Stimulated activated effector memory CD8-positive, alpha-beta T cell treated with anti-CD3 and anti-CD28 coated beads, Interleukin-12 subunit alpha, Interleukin-12 subunit beta, amount 100 ng/mL, for 72 hours (primary cell): ENCODE results near the gene ENG.

Experiments used
- ATAC-seq: fragments of 150-1000 bp; cut with Tn5 transposase; 2 replicates; pipeline ENCODE4 v1.10.0; 2021
- DNase-seq, 2 donors: peaks; one replicate each; pipeline ENCODE4 v3.0.0; 2021 to 2022; ENCODE audit warnings: low spot score in 2 of 2
- H3K27ac Mint-ChIP-seq: one replicate; pipeline ENCODE4 v1.8.0; 2022; ENCODE audit warnings: mild to moderate bottlenecking, mixed read lengths
- H3K36me3 Mint-ChIP-seq: one replicate; pipeline ENCODE4 v1.8.0; 2022; ENCODE audit warnings: mild to moderate bottlenecking, mixed read lengths
- H3K4me1 Mint-ChIP-seq: one replicate; pipeline ENCODE4 v1.8.0; 2022; ENCODE audit warnings: mixed read lengths
- H3K4me3 Mint-ChIP-seq: one replicate; pipeline ENCODE4 v1.8.0; 2022; ENCODE audit warnings: mild to moderate bottlenecking, mixed read lengths
- H3K9me3 Mint-ChIP-seq: one replicate; pipeline ENCODE4 v1.8.0; 2022; ENCODE audit warnings: mixed read lengths

Gene ENG

GRCh38 chr9:127776195-127776923 lies 78.1 kb downstream of the ENG start:
- Mint-ChIP-seq H3K4me1 (peaks cover 51% of the 10 kb centered on the region), H3K4me3 (peak overlapping the region; percentile 93), H3K9me3 (no peaks in the 10 kb centered on the region), H3K36me3 (peaks cover 69% of the 10 kb centered on the region), H3K27ac (peak overlapping the region; percentile 99)
- DNase-seq (peak; percentile 54 to 84), ATAC-seq (peak; percentile 62)

- DNase-seq, result no peak
- H3K9me3 Mint-ChIP-seq, result no peaks in the 10 kb centered on the region
- peaks cover 89% of the 10 kb centered on the region for H3K36me3 Mint-ChIP-seq
- peaks cover 57% of the 10 kb centered on the region for H3K4me1 Mint-ChIP-seq
- ATAC-seq, result no peak
- peak overlapping the region; percentile 28 for H3K4me3 Mint-ChIP-seq
- H3K27ac Mint-ChIP-seq, result peak overlapping the region; percentile 85
Measured at GRCh38 chr9:127773981-127774380, 80.5 kb downstream of the ENG start.

- Mint-ChIP-seq H3K27ac (peak overlapping the region; percentile 85), H3K9me3 (no peaks in the 10 kb centered on the region), H3K4me3 (no peak overlapping the region), H3K36me3 (peaks cover 91% of the 10 kb centered on the region), H3K4me1 (peaks cover 59% of the 10 kb centered on the region)
- no peak for ATAC-seq
- no peak for DNase-seq
Measured at GRCh38 chr9:127773272-127773671, 81.2 kb downstream of the ENG start.

DNA sequence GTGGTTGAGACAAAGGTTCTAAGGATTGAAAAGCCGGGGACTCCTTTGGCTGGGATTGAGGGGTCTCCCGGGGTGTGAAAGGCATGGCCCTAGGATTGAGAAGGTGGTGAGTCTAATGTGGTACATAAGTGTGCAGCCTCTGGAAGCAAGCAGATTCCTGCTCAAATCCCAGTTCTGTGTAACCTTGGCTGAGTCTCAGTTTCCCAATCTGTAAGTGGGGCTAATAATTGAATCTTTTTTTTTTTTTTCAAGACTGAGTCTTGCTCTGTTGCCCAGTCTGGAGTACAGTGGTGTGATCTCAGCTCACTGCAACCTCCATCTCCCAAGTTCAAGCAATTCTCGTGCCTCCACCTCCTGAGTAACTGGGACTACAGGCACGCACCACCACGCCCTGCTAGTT lies 81.9 kb downstream of the ENG start:
- DNase-seq (no peak), ATAC-seq (no peak)
- Mint-ChIP-seq H3K4me1 (peaks cover 59% of the 10 kb centered on the region), H3K9me3 (no peaks in the 10 kb centered on the region), H3K4me3 (no peak overlapping the region), H3K36me3 (peaks cover 86% of the 10 kb centered on the region), H3K27ac (no peak overlapping the region)

- no peak for ATAC-seq
Measured at GRCh38 chr9:127771570-127772189, 82.8 kb downstream of the ENG start.

DNA sequence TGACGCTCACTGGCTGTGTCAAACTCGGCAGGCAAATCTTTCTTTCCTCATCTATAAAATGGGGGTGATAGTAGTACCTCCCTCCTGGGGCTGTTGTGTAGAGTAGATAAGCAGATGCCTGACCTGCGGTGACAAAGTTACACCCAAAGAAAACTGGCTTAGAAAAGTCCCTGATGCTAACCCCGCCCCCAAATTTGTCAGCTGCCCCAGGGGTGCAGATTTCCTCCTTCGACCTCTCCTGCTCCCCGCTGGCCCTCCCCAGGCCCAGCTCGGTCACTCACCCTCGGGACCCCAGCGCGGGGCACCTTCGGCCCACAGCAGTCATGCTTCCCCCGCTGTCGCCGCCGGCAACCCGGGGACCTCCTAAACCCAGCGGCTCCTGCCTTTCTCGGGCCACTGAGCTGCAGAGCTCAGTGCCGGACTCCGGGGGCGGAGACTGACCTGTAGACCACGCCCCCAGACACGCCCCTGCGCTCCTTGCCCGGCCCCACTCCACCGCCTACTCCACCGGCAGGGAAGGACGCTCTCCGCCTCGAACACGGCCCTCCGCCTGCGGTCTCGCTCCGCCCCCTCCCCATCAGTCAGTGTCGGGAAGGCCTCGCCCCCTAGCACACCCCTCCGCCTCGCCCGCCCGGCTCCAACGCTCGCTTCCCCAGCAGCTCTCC lies 83.4 kb downstream of the ENG start:
- Mint-ChIP-seq H3K36me3 (peaks cover 86% of the 10 kb centered on the region), H3K9me3 (no peaks in the 10 kb centered on the region), H3K4me3 (peak overlapping the region; percentile 84), H3K4me1 (peaks cover 64% of the 10 kb centered on the region), H3K27ac (peak overlapping the region; percentile 97)
- DNase-seq, result peak; percentile 97 to 99
- peak; percentile 94 for ATAC-seq

More at GRCh38 chr9:127771570-127772189, 82.8 kb downstream of the ENG start:
- no peaks in the 10 kb centered on the region for H3K9me3 Mint-ChIP-seq
- peaks cover 64% of the 10 kb centered on the region for H3K4me1 Mint-ChIP-seq
- peak overlapping the region; percentile 84 for H3K4me3 Mint-ChIP-seq
- no peak for DNase-seq
- peak overlapping the region; percentile 97 for H3K27ac Mint-ChIP-seq
- peaks cover 86% of the 10 kb centered on the region for H3K36me3 Mint-ChIP-seq

GRCh38 chr9:127770583-127770904 lies 83.9 kb downstream of the ENG start:
- H3K36me3 Mint-ChIP-seq, result peaks cover 90% of the 10 kb centered on the region
- no peak for DNase-seq
- no peaks in the 10 kb centered on the region for H3K9me3 Mint-ChIP-seq
- peak overlapping the region; percentile 84 for H3K4me3 Mint-ChIP-seq
- peaks cover 68% of the 10 kb centered on the region for H3K4me1 Mint-ChIP-seq
- ATAC-seq, result no peak
- H3K27ac Mint-ChIP-seq, result peak overlapping the region; percentile 97

GRCh38 chr9:127769929-127770582 lies 84.4 kb downstream of the ENG start:
- Mint-ChIP-seq H3K9me3 (no peaks in the 10 kb centered on the region), H3K36me3 (peaks cover 92% of the 10 kb centered on the region), H3K27ac (peak overlapping the region; percentile 97), H3K4me1 (peaks cover 73% of the 10 kb centered on the region), H3K4me3 (peak overlapping the region; percentile 84)
- DNase-seq (no peak), ATAC-seq (no peak)

GRCh38 chr9:127769101-127769500 lies 85.4 kb downstream of the ENG start:
- ATAC-seq, result no peak
- Mint-ChIP-seq H3K4me3 (peak overlapping the region; percentile 73), H3K9me3 (no peaks in the 10 kb centered on the region), H3K4me1 (peaks cover 74% of the 10 kb centered on the region), H3K36me3 (peaks cover 91% of the 10 kb centered on the region), H3K27ac (peak overlapping the region; percentile 97)
- no peak for DNase-seq

DNA sequence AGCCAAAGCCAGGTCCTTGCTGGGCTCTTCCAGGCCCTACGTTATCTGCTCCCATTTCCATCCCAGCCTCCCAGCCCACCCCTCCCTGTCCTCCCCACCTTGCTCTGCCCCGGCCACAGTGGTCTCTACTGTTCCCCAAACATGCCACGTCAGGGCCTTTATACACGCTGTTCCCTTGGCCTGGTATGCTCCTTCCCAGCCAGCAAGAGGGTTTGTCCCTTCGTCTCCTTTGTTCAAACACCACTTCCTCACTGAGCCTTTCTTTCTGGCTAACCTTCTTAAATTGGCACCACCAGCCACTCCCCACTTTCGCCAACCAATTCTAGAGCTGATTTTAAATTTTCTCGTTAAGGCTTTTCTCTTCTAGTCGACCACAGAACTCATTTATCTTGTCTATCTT lies 85.8 kb downstream of the ENG start:
- DNase-seq, result no peak
- Mint-ChIP-seq H3K4me1 (peaks cover 74% of the 10 kb centered on the region), H3K36me3 (peaks cover 91% of the 10 kb centered on the region), H3K4me3 (peak overlapping the region; percentile 73), H3K9me3 (no peaks in the 10 kb centered on the region), H3K27ac (peak overlapping the region; percentile 97)
- no peak for ATAC-seq

- Mint-ChIP-seq H3K36me3 (peaks cover 91% of the 10 kb centered on the region), H3K4me1 (peaks cover 81% of the 10 kb centered on the region), H3K27ac (peak overlapping the region; percentile 97), H3K9me3 (no peaks in the 10 kb centered on the region), H3K4me3 (peak overlapping the region; percentile 73)
- no peak for DNase-seq
- ATAC-seq, result no peak
Measured at GRCh38 chr9:127767909-127768331, 86.5 kb downstream of the ENG start.

DNA sequence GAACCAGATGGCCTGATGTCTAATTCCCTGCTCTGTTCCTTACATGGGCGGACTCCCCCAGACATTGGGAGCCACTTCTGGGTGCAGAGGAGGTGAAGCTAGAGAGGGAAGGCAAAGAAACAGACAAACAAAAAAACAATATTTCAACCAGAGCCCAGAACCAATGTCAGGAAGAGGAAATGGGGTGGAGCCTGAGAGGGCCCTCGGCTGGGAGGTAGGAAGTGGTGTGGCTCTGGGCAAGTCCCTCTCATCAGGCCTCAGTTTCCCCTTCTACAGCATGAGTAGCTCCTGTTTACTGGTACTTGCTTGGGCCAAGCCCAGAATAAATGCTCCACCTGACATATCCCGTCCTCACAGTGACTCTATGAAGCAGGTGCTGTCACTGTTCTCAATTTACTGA lies 87.0 kb downstream of the ENG start:
- H3K4me3 Mint-ChIP-seq, result peak overlapping the region; percentile 73
- H3K9me3 Mint-ChIP-seq, result no peaks in the 10 kb centered on the region
- peak overlapping the region; percentile 97 for H3K27ac Mint-ChIP-seq
- DNase-seq (no peak), ATAC-seq (no peak)
- H3K36me3 Mint-ChIP-seq, result peaks cover 91% of the 10 kb centered on the region
- peaks cover 86% of the 10 kb centered on the region for H3K4me1 Mint-ChIP-seq

DNA sequence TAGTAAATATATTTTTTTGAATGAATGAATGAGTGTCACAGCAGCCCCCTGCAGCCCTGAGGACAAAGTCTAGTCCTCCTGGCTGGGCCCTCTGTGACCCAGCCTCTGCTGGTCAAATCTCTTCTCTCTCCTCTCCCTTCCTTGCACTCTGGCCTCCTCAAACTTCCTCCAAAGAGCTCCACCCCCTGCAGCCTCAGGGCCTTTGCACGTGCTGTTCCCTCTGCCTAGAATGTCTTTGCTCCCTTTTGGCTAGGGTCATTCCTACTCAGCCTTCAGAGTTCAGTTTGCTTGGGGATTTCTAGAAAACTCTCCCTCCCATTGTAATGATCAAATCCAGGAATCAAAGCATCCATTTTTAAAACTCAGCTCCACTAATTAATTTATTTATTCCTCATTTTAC lies 89.0 kb downstream of the ENG start:
- H3K36me3 Mint-ChIP-seq, result peaks cover 91% of the 10 kb centered on the region
- no peak overlapping the region for H3K4me3 Mint-ChIP-seq
- DNase-seq, result no peak
- H3K27ac Mint-ChIP-seq, result peak overlapping the region; percentile 97
- no peaks in the 10 kb centered on the region for H3K9me3 Mint-ChIP-seq
- peaks cover 81% of the 10 kb centered on the region for H3K4me1 Mint-ChIP-seq
- ATAC-seq, result no peak
